GM18951 (cell line): ENCODE measurements around the gene GRK5.

Source experiments
- POLR2A ChIP-seq: IDR thresholded peaks from 4 replicates; pipeline ENCODE4 v1.6.1; 2011; ENCODE audit warnings: mild to moderate bottlenecking; ENCODE audit not compliant: insufficient read length, insufficient read depth; ENCODE audit errors: extremely low read depth
- in situ Hi-C: fragments of 300-500 bp; cut with MboI; formaldehyde crosslinking; loops from one replicate; pipeline ENCODE4 v1.12.0; 2022; ENCODE audit warnings: low sequenced_read_pairs, mixed read lengths, inconsistent platforms; ENCODE audit not compliant: unreplicated experiment

Gene GRK5

DNA sequence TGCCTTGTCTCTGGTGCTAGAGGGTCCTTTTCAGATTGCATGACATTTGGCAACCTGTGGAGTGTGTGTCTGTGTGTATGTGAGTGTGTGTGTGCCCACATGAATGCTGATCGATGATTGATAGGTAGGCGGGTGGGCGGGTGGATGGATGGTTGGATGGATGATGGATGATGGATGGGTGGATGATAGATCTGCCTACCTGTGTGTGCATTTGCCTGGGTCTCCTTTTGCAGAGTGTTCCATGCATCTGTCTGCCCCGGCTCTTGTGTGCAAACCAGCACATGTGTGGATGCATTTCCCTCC, 235.3 kb downstream of the GRK5 start:
- in situ Hi-C loops: no loop called here
- TF ChIP-seq POLR2A: no peak

DNA sequence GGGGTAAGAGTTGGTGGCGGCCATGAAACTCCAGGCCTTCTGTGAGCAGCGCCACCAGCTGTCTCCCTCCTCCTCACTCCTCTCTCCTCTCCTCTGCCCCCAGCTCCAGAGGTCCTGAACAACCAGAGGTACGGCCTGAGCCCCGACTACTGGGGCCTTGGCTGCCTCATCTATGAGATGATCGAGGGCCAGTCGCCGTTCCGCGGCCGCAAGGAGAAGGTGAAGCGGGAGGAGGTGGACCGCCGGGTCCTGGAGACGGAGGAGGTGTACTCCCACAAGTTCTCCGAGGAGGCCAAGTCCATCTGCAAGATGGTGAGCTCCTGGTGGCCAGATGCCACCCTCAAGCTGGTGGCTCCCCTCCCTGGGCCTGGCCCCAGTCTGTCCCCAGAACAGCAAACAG, 236.1 kb downstream of the GRK5 start:
- in situ Hi-C loops: no loop called here
- TF ChIP-seq POLR2A: no peak

DNA sequence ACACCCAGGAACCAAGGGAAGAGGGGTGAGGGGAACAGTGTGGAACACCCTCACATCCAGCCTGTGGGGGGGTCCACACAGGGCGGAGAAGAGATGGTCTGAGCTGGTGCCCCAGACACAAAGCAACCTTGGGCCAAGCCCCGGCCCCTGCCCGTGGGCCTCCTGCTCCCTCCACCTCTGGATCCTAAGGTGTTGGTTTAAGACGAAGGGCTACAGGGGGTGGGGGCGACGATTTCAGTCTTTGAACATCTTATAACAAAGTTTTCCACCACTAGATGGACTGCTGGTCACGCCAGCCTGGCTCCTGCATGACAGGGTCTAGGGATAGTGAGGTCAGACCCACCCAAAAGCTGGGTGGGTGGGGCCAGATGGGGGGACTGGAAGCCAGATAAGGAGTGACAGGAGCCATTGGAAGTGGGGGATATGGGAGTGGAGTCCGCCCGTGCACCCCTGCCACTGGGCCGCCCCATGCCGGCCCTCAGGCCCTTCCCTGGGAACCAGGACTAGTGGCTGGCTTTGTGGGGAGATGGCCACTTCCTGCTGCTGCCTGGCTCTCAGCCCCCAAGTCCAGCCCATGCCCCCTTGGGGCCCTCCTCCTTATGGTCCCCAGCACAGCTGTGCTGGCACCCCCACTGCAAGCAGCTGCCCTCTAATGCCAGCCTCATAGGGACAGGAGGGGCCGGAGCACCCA, 236.7 kb downstream of the GRK5 start:
- in situ Hi-C loops: no loop called here
- TF ChIP-seq POLR2A: no peak

DNA sequence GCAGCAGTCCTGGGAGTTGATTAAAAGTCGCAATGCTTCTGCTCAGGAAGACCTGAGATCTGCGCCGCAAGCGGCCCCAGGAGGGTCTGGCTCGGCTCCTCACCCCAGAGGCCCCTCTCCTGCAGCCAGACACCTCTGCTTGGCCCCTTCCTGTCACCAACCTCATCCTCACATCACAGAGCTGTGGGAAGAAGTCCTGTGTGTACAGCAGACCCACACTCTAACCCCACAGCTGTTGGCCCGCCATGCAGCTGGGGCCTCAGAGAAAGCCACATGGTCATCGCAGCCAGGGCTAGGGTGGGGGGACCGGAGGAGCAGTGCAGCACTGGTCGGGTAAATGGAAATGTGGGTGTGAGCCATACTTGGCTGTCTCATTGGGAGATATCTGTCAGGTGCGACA, 237.5 kb downstream of the GRK5 start:
- TF ChIP-seq POLR2A: no peak
- in situ Hi-C loops: no loop called here

DNA sequence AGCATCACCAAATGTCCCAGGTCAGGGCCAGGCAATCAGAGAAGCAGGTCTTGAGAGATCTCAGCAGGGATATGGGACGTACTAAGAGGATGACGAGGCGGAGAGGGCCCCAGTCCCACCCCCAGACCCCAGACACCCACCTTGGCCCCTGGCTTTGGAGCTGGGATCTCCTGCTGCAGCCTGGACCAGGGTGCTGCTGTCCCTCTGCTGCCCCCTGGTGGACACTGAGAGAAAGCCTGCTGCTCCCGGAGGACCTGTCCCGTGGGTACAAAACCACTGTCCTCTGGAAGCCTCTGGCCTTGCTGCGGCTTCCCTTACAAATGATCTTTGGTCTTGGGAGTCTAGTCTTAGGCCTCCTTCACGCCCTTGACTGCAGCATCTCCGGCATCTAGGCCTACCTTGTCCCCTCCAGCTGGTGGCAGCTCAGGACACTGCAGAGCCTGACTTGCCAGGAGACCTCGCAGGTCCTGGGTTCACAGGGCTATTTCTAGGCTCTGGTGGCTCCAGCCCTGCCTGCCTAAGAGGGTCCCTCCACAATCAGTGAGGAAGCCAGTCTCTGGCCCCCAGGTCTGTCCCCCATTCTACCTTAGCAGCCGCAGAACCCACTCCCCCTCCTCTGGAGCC, 238.1 kb downstream of the GRK5 start:
- in situ Hi-C loops: no loop called here
- no peak for TF ChIP-seq POLR2A

DNA sequence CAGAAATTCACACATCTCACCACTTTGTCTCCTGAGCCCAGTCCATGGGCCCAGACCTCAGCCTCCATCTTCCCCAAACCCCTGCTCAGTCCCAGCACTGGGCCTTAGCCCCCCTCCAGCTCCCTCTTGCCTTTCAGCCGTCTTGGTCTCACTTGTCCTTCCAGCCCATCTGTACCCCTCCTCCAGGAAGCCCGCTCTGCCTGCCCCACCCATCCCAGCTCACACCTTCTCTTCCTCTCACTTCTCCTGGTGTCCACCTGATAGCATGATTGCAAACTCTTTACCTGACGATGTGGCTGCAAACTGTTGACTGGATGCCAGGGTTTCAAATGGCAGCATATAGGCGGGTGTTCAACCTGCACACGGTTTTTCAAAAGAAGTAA, 238.6 kb downstream of the GRK5 start:
- in situ Hi-C loops: no loop called here

DNA sequence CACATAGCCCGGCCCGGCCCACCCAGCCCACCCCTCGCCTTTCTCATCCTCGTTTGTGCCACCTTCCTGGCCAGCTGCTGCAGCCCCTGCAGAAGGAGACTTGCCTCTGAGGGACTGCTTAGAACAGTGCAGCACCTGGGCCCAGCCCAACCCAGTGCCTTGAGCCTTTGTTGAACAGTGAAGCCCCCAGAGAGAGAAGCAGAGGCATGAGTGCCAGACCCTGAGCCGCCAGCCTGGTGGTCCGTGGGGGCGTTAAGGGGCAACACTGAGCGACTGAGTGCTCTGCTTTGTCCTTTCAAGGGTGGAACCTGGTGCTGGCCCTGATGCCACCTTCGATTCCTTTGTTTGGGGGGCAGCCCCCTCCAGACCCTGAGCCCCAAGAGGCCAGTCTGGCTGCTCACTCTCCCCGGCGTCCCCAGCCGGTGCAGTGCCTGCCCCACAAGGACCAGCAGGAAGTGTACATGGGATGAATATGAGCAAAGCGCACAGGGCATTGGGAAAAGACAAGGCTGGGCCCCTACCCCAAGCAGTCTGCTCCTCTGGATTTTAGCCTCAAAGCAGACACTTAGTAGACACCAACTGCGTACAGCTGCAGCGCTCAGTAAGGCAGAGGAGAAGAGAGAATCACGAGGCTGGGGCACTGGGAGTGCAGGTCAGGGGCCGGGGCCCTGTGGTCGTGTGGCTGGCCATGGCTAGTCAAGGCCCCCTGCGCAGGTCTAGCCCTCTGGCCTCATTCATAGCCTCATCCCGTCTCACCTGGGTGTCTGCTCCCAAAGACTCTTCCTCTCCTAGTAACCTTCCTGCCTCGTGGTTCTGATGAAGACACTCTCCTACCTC, 239.3 kb downstream of the GRK5 start:
- no peak for TF ChIP-seq POLR2A
- in situ Hi-C loops: no loop called here

More for the DNA sequence above, 238.6 kb downstream of the GRK5 start:
- TF ChIP-seq POLR2A: no peak

DNA sequence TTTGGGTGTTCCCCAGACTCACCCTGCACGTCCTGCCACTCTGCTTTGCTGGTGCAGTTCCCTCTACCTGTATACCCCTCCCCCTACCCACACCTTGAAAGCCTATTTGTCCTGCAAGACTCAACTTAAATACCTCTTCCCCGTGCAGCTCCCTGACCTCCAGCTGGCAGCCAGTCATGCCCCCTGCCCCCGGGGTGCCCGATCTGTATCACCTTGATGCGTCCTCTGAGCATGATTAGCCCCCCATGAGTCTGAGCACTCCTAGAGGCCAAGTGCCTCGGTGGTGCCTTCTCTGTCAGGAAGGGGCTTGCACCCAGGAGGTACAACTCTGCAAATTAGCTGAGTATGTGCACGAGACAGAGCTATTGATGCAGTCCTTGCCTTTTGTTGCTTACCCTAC, 240.1 kb downstream of the GRK5 start:
- in situ Hi-C loops: no loop called here
- no peak for TF ChIP-seq POLR2A

DNA sequence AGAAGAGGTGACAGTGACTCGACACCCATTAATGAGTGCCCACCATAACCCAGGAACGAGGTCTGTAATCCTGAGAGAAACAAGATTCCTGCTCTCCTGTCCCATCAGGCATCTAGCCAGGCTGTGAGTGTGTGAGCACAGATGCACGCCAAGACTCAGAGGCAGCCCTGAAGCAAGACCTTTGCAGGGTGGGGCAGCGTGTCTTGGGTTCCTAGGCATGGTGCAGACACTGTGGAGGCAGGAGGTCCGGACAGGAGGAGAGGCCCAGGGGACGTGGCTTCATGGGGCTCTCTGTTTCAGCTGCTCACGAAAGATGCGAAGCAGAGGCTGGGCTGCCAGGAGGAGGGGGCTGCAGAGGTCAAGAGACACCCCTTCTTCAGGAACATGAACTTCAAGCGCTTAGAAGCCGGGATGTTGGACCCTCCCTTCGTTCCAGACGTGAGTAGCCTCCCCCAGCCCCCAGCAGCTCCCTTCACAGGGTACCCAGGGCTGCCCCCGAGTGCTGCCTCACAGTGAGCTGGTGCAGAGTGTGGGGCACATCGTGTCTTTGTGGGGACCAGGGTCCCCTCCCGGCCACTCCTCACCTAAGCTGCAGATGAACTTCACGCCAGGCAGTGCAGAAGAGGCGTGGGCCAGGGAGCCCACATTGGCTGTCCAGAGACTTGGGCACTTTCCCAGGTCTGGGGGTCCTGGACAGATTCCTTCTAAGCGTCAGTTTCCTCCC, 240.6 kb downstream of the GRK5 start:
- no peak for TF ChIP-seq POLR2A
- in situ Hi-C loops: no loop called here

DNA sequence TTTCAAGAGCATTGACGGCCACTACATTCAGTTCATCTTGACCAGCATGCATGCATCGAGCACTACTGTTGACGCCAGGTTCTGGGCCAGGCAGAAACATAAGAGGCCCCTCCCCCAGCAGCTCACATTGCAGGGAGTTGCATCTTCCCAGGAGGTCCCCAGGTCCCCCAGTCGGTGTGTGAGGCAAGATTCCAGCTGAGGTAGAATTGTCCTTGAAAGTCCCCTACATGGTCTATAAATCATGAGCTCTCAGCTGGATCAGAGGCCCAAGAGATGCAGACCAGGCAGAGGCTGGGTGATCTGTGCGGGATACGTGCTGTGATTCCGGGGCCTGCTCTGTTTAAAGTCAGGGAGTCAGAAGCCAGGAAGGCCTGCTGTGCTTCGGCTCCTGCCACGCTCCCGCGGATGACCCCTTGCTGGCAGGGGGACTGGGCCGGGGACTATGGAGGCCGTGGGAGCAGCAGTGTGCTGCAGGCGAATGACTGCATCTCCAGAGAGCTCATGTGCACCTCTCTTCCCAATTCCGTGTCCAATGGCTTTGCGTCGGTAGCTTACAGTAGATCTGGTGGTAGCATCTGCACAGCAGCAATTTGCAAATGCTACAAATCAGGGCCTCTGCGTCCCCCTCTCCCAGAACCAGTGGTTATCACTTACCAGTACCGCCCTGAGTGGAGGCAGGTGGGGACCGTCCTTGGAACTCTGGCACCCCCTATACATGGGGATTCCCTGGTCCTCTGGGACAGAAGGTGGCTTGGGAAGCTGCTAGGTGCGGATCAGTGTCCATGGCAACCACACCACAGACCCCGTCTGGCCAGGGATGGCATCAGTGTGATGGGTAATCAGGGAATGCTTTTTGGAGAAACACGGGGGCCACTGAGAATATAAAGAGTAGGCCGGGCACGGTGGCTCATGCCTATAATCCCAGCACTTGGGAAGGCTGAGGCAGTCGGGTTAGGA, 241.5 kb downstream of the GRK5 start:
- in situ Hi-C loops: no loop called here
- TF ChIP-seq POLR2A: no peak

DNA sequence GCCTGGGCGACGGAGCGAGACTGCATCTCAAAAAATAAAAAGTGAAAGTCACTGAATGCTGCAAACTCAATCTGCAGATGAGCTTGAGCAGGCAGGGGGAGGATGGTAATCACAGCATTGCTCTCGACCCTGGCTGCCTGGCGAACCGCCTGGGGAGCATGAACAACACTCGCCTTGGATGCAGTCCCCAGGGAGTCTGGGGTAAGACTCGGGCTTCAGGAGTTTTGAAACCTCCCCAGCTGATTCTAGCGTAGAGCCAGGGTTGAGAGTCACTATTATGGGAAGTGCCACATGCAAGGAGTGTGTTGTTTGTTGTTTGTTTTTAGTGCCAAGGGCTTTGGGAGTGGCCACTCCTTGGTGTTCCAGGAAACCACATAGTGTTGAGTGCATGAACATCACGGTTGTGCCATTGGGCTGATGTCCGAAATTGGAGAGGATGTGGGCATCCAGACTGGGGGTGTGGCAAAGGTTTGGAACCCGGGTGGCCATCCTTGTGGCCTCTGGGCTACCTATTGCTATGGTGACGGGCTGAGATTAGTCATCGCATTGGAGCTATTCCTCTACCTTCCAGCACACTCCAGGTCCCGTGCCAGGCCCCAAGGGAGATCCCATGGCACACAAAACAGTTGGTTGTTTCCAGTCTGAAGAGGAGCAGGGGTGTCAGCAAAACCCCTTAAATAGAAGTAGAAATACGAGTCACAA, 242.5 kb downstream of the GRK5 start:
- in situ Hi-C loops: no loop called here
- TF ChIP-seq POLR2A: no peak
